Smooth muscle cell (in vitro differentiated cells): ENCODE measurements around the gene RASSF4. TPM values are rescaled to one million over a fixed set of nuclear protein-coding genes. Genes with fewer than 3 reads are reported as not detected.

ENCODE experiments used
- DNase-seq: peaks from one replicate; lab custom pipeline; 2025; ENCODE audit not compliant: unreplicated experiment; lab: John Stamatoyannopoulos, UW
- H2AFZ ChIP-seq: fragments of 200-600 bp; sonication (generic); 2 replicates; pipeline ENCODE4 v1.6.0; 2016; ENCODE audit warnings: antibody characterized with exemption, low read depth, mild to moderate bottlenecking
- H3F3A ChIP-seq: fragments of 200-600 bp; sonication (generic); 2 replicates; pipeline ENCODE4 v1.6.0; 2017; ENCODE audit warnings: antibody characterized with exemption, low read depth
- H3K27ac ChIP-seq: fragments of 200-600 bp; sonication (generic); 2 replicates; pipeline ENCODE4 v1.5.1; 2016; ENCODE audit warnings: low read depth, mild to moderate bottlenecking
- H3K27me3 ChIP-seq: fragments of 200-600 bp; sonication (generic); 2 replicates; pipeline ENCODE4 v1.6.1; 2016; ENCODE audit warnings: low read depth, mild to moderate bottlenecking
- H3K36me3 ChIP-seq: fragments of 200-600 bp; sonication (generic); 2 replicates; pipeline ENCODE4 v1.5.1; 2016; ENCODE audit warnings: low read depth
- H3K4me1 ChIP-seq: fragments of 200-600 bp; sonication (generic); 2 replicates; pipeline ENCODE4 v1.5.1; 2016; ENCODE audit warnings: low read depth
- H3K4me2 ChIP-seq: fragments of 200-600 bp; sonication (generic); 2 replicates; pipeline ENCODE4 v1.6.0; 2016; ENCODE audit warnings: mild to moderate bottlenecking
- H3K4me3 ChIP-seq: fragments of 200-600 bp; sonication (generic); 2 replicates; pipeline ENCODE4 v1.5.1; 2016; ENCODE audit warnings: mild to moderate bottlenecking
- H3K79me2 ChIP-seq: fragments of 200-600 bp; sonication (generic); 2 replicates; pipeline ENCODE4 v1.6.0; 2016; ENCODE audit warnings: low read depth, mild to moderate bottlenecking
- H3K9ac ChIP-seq: fragments of 200-600 bp; sonication (generic); 2 replicates; pipeline ENCODE4 v1.6.0; 2016; ENCODE audit warnings: low read depth
- H3K9me3 ChIP-seq: fragments of 200-600 bp; sonication (generic); replicated peaks from 2 replicates; pipeline ENCODE4 v1.5.1; 2016; ENCODE audit warnings: low read depth
- H4K20me1 ChIP-seq: fragments of 200-600 bp; sonication (generic); 2 replicates; pipeline ENCODE4 v1.6.0; 2016; ENCODE audit warnings: low read depth
- WGBS: methylation state at CpG from one replicate; pipeline ENCODE4 v1.1.7; 2016; ENCODE audit warnings: low lambda C conversion rate; 5-methylcytosine and 5-hydroxymethylcytosine counted together
- polyA plus RNA-seq: library from polyadenylated mRNA; unstranded; fragments of >200 nt; fragmentation: Nextera tagmentation; extraction: Ambion mirVana; gene quantifications from 2 replicates; pipeline ENCODE4 v1.2.1, GENCODE V29; 2016
- total RNA-seq: library from RNA; depleted of rRNA; stranded (reverse); fragments of >200 nt; gene quantifications from 2 replicates; pipeline ENCODE4 v1.2.3, GENCODE V29; 2014
- TF ChIP-seq, protein P1 (sequence below): fragments of 200-600 bp; sonication (generic); IDR thresholded peaks from 2 replicates; pipeline ENCODE4 v1.5.1; 2017; ENCODE audit warnings: borderline replicate concordance, mild to moderate bottlenecking, antibody characterized with exemption; ENCODE audit not compliant: insufficient read depth, poor library complexity, severe bottlenecking

RASSF4 gene
- total and polyA plus RNA-seq, 2 experiments from 2014 or later = 8.3 to 14.8 TPM

DNA sequence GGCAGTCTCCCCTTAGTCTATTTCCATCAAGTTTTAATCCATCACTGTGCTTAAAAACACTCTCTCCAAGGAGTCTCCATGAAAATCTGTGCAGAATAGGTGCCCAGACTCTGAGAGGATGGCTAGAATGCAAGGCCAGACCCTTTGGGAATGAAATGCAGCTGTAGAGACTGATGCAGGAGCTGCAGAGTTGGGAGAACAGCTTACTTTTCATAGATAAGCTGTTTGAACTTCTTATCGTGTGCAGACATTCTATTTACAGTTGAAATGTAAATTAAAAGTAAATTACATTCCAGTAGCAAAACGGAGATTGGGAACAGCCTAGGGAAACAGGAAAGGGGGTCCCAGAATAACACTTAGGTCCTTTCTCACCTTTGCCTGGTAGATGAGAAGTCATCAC is 56.0 kb downstream of the RASSF4 start:
- WGBS = 61% methylated on average over 2 of the region's 2 CpGs
- no peak overlapping the region for H2AFZ ChIP-seq
- H3K4me2 ChIP-seq = no peak overlapping the region
- H3K79me2 ChIP-seq = no peaks in the 10 kb centered on the region
- no peak overlapping the region for H3K27ac ChIP-seq
- H3K9ac ChIP-seq = no peak overlapping the region
- no peak for DNase-seq
- H3K27me3 ChIP-seq = no peaks in the 10 kb centered on the region
- H3F3A ChIP-seq = no peaks in the 10 kb centered on the region
- no peaks in the 10 kb centered on the region for H3K36me3 ChIP-seq
- H3K4me1 ChIP-seq = no peaks in the 10 kb centered on the region
- no peaks in the 10 kb centered on the region for H4K20me1 ChIP-seq
- no peaks in the 10 kb centered on the region for H3K9me3 ChIP-seq
- H3K4me3 ChIP-seq = no peak overlapping the region
- TF ChIP-seq, protein P1, sequence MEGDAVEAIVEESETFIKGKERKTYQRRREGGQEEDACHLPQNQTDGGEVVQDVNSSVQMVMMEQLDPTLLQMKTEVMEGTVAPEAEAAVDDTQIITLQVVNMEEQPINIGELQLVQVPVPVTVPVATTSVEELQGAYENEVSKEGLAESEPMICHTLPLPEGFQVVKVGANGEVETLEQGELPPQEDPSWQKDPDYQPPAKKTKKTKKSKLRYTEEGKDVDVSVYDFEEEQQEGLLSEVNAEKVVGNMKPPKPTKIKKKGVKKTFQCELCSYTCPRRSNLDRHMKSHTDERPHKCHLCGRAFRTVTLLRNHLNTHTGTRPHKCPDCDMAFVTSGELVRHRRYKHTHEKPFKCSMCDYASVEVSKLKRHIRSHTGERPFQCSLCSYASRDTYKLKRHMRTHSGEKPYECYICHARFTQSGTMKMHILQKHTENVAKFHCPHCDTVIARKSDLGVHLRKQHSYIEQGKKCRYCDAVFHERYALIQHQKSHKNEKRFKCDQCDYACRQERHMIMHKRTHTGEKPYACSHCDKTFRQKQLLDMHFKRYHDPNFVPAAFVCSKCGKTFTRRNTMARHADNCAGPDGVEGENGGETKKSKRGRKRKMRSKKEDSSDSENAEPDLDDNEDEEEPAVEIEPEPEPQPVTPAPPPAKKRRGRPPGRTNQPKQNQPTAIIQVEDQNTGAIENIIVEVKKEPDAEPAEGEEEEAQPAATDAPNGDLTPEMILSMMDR = no peak

DNA sequence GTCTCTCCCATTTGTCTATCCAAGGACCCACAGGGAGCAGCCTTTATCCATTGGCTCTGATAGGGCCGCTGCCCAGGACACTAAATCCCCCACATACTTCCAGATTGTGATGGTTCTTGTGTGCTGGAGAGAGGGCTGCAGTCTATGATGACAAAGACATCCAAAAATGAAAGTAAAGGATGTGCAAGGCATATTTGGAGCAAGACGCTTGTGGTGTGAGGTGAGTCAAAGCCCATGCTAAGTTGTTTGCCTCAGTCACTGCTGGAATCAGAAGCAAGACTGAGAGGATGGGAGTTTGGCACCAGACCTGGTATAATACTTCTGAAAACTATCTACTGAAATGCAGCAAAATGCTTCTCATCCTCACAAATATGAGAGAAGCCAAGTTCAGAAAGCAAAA is 63.8 kb downstream of the RASSF4 start:
- Histone ChIP-seq H3K27me3 (no peaks in the 10 kb centered on the region), H3K9me3 (no peaks in the 10 kb centered on the region), H3F3A (no peaks in the 10 kb centered on the region), H3K9ac (no peak overlapping the region), H3K27ac (no peak overlapping the region), H3K4me1 (no peaks in the 10 kb centered on the region), H3K36me3 (no peaks in the 10 kb centered on the region), H4K20me1 (no peaks in the 10 kb centered on the region), H3K4me3 (no peak overlapping the region), H2AFZ (no peak overlapping the region), H3K79me2 (no peaks in the 10 kb centered on the region), H3K4me2 (no peak overlapping the region)
- DNase-seq = no peak
- TF ChIP-seq, protein P1 = no peak
- WGBS = 88% methylated on average over 2 of the region's 2 CpGs

DNA sequence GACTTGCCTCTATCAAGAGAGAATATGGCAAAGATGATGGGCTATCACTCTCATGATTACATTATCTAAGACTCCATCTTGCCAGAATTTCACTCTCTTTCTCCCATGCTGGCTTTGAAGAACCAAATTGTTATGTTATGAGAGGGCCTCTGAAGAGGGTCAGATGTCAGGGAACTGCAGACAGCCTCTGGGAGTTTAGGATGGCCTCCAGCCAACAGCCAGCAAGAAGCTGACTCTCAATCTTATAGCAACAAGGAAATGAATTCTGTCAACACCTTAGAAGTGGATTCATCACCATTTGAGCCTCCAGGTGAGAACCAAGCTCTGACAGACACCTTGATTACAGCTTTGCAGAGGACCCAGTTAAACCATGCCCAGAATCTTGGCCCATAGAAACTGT is 74.7 kb downstream of the RASSF4 start:
- DNase-seq = no peak
- H3K4me3 ChIP-seq = no peak overlapping the region
- H3K36me3 ChIP-seq = no peaks in the 10 kb centered on the region
- no peaks in the 10 kb centered on the region for H4K20me1 ChIP-seq
- TF ChIP-seq, protein P1 = no peak
- no peak overlapping the region for H2AFZ ChIP-seq
- peaks cover 3% of the 10 kb centered on the region for H3K9me3 ChIP-seq
- no peak overlapping the region for H3K27ac ChIP-seq
- H3K79me2 ChIP-seq = no peaks in the 10 kb centered on the region
- H3F3A ChIP-seq = no peaks in the 10 kb centered on the region
- H3K9ac ChIP-seq = no peak overlapping the region
- H3K4me2 ChIP-seq = no peak overlapping the region
- no peaks in the 10 kb centered on the region for H3K27me3 ChIP-seq
- H3K4me1 ChIP-seq = no peaks in the 10 kb centered on the region

DNA sequence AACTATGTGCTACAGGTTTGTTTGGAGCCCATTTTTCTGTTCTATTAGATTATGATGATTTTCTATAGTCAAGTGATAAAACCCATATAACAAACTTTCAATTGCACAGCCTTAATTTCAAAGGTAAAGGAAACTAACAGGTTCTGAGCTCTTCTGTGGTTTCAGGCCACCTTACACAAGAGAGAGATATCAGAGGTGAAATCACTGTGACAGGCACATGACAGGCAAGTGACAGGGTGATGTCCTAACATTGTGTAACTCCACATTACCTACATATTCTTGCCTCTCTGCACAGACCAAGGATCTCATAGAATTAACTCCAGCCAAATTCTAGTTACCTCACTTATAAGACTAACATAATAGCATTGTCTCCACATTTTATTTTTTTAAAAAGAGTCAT is 76.1 kb downstream of the RASSF4 start:
- Histone ChIP-seq H3K9ac (no peak overlapping the region), H4K20me1 (no peaks in the 10 kb centered on the region), H3K36me3 (no peaks in the 10 kb centered on the region), H3K9me3 (peaks cover 3% of the 10 kb centered on the region), H3F3A (no peaks in the 10 kb centered on the region), H3K27me3 (no peaks in the 10 kb centered on the region), H3K4me2 (no peak overlapping the region), H3K4me1 (no peaks in the 10 kb centered on the region), H3K79me2 (no peaks in the 10 kb centered on the region), H3K27ac (no peak overlapping the region), H2AFZ (no peak overlapping the region), H3K4me3 (no peak overlapping the region)
- TF ChIP-seq, protein P1 = no peak
- no peak for DNase-seq
